ENCODE data around the gene CA12. TPM values are rescaled to one million over a fixed set of nuclear protein-coding genes. Genes with fewer than 3 reads are reported as not detected.
A peak's percentile ranks its signal among the peaks of the same experiment; 100 is the strongest.

CA12 gene
- total and polyA plus RNA-seq, 9 of the 15 experiments (the other 6 are each of a cell fraction or from before 2014, with no cell fraction given), result 0.01 to 0.78 (median 0.15) TPM; not detected in 1

DNA sequence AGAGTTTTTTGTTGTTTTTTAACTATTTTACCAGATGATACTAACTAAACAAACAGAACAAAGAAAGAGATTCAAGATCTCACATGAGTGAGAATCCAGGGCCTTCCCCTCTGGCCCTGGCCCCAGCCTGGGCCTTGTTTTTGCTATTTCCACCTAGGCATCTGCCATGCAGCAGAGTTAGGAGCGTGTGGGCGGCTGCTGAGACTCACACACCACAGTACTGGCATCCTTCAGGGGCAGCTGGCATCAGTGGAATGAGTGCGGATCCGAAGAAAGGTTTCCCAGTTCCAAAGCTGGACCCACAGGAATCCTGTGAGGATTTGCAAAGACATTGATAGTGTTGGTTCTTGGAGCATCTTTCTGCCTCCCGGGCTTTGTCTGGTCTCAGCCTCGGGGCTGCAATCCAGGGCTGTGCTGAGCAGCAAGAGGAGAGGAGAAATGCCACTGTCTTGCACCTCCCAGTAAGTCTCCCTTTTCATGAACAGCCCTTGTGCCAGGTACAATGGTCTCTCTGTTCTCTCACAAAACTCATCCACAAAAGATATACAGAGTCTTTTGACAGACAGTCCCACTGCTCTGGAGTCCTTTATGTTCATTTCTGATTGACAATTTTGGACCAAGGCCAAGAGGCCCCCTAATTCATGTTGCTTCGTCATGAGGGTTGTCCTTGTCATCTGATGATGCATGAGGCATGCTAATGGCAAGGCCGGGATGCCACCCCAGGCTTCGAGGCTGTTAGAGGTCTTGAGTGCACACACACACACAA lies 57.7 kb downstream of the CA12 start:
- no peaks in the 10 kb centered on the region for H3K79me2 ChIP-seq (ENCODE audit: control insufficient read depth, insufficient read depth, low read length)
- in situ Hi-C loops (cut with MboI), result no loop called here
- intact Hi-C loops (cut with micrococcal nuclease), result no loop called here
- DNase-seq (ENCODE audit: extremely low read depth in 1 of 4, low spot score in 3 of 4), result no peak
- no peaks in the 10 kb centered on the region for H4K20me1 ChIP-seq (replicated peaks; ENCODE audit: control insufficient read depth, insufficient read depth, low read length)
- 37% methylated on average over 9 of the region's 9 CpGs for WGBS (ENCODE audit: insufficient coverage, low coverage, missing lambda C conversion rate)
- no peaks in the 10 kb centered on the region for H3K36me3 ChIP-seq (ENCODE audit: control insufficient read depth, insufficient read depth, low read length)
- H3K4me3 ChIP-seq, result no peak overlapping the region
- H3K27me3 ChIP-seq (ENCODE audit: control insufficient read depth in 2 of 2, insufficient read depth in 2 of 2, low read length in 2 of 2), result no peaks in the 10 kb centered on the region
- peak overlapping the region; percentile 27; the same call in 1 of the 2 replicates for H2AFZ ChIP-seq (ENCODE audit: low read depth, low read length)
- H3K27ac ChIP-seq (ENCODE audit: extremely low read depth, low read depth, low read length), result no peak overlapping the region
- H3K9ac ChIP-seq (ENCODE audit: insufficient read depth in 1 of 2, low read depth in 2 of 2, low read length in 2 of 2), result no peak overlapping the region
- ChIA-PET POLR2A (interaction anchor here (1.3 to 2.0 kb wide), 2 partner anchors 8 to 15 kb away, joined by 3 to 4 read pairs; no protein-coding TSS in a partner anchor), CTCF (ENCODE audit: low intra/inter-chr PET ratio) (no interaction called here)
- H3K9me3 ChIP-seq (replicated peaks; ENCODE audit: control insufficient read depth, insufficient read depth, low read depth, low read length), result no peaks in the 10 kb centered on the region
- FAIRE-seq, result no peak
- no TSS peak for BruUV-seq (replicated peaks)
- H3K9me1 ChIP-seq (ENCODE audit: control insufficient read depth, insufficient read depth, low read length), result no peaks in the 10 kb centered on the region
- no peak; the same call in 2 of the 3 replicates for ATAC-seq
- peak; percentile 78 for TF ChIP-seq NFIC (IDR thresholded peaks at IDR 0.05)
- no peak for TF ChIP-seq ZKSCAN1 (IDR thresholded peaks at IDR 0.05; ENCODE audit: low read depth, low read length)
- peak; percentile 38 for TF ChIP-seq MEIS2 (IDR thresholded peaks at IDR 0.05; ENCODE audit: partially characterized antibody)
- peaks cover 2 to 6% of the 10 kb centered on the region in 2 experiments; a peak in 3 of 5 replicates for H3K4me1 ChIP-seq (replicated peaks in 1 of 2; ENCODE audit: control insufficient read depth in 2 of 2, insufficient read depth in 2 of 2, low read length in 2 of 2)
- no peak overlapping the region for H3K4me2 ChIP-seq (ENCODE audit: insufficient read depth, low read length)

DNA sequence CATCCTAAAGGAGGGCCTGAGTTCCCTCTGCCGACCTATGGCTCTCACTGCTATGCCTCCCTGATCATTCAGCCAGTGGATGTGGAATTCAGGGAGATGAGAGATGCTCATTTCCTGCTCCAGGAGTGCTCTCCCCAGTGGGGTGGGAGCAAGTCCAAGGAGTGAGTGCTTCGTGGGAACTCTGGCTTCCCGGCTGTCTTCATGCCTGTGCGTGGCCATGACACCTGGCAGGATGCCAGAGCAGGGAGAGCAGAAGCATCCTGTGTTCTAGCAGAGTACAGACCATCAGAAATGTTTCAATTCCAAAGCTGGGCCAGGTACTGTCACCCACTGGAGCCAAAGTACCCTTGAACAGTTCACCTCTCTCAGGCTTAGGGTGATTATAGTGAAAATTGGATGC lies 59.1 kb downstream of the CA12 start:
- DNase-seq (ENCODE audit: extremely low read depth in 1 of 4, low spot score in 3 of 4), result peak in 3 of 4 experiments; percentile 27 to 38 (median 35)
- no peaks in the 10 kb centered on the region for H3K9me1 ChIP-seq (ENCODE audit: control insufficient read depth, insufficient read depth, low read length)
- no TSS peak for BruUV-seq (replicated peaks)
- ATAC-seq, result peak; percentile 61; the same call in 2 of the 3 replicates
- ChIA-PET CTCF (ENCODE audit: low intra/inter-chr PET ratio) (no interaction called here), POLR2A (interaction anchor here (0.6 kb wide), 1 partner anchor 206 kb away, joined by 4 read pairs; no protein-coding TSS in a partner anchor)
- in situ Hi-C loops (cut with MboI), result no loop called here
- peak; percentile 29 for FAIRE-seq
- no peaks in the 10 kb centered on the region for H3K79me2 ChIP-seq (ENCODE audit: control insufficient read depth, insufficient read depth, low read length)
- peak overlapping the region; percentile 9; the same call in 1 of the 2 replicates for H3K4me2 ChIP-seq (ENCODE audit: insufficient read depth, low read length)
- no peak overlapping the region for H3K27ac ChIP-seq (ENCODE audit: extremely low read depth, low read depth, low read length)
- H3K9ac ChIP-seq (ENCODE audit: insufficient read depth in 1 of 2, low read depth in 2 of 2, low read length in 2 of 2), result no peak overlapping the region
- H3K27me3 ChIP-seq (ENCODE audit: control insufficient read depth in 2 of 2, insufficient read depth in 2 of 2, low read length in 2 of 2), result no peaks in the 10 kb centered on the region
- no peaks in the 10 kb centered on the region for H4K20me1 ChIP-seq (replicated peaks; ENCODE audit: control insufficient read depth, insufficient read depth, low read length)
- 18% methylated on average over 4 of the region's 4 CpGs for WGBS (ENCODE audit: insufficient coverage, low coverage, missing lambda C conversion rate)
- no peaks in the 10 kb centered on the region for H3K36me3 ChIP-seq (ENCODE audit: control insufficient read depth, insufficient read depth, low read length)
- H3K4me1 ChIP-seq (replicated peaks in 1 of 2; ENCODE audit: control insufficient read depth in 2 of 2, insufficient read depth in 2 of 2, low read length in 2 of 2), result peaks cover 2 to 6% of the 10 kb centered on the region in 2 experiments; a peak in 3 of 5 replicates
- H2AFZ ChIP-seq (ENCODE audit: low read depth, low read length), result peak overlapping the region; percentile 78
- no peak overlapping the region for H3K4me3 ChIP-seq
- intact Hi-C loops (cut with micrococcal nuclease), result no loop called here
- no peaks in the 10 kb centered on the region for H3K9me3 ChIP-seq (replicated peaks; ENCODE audit: control insufficient read depth, insufficient read depth, low read depth, low read length)
- TF ChIP-seq HNRNPK (IDR thresholded peaks at IDR 0.05; ENCODE audit: low read depth, low read length, poor library complexity, severe bottlenecking), result no peak
- TF ChIP-seq, protein P1, sequence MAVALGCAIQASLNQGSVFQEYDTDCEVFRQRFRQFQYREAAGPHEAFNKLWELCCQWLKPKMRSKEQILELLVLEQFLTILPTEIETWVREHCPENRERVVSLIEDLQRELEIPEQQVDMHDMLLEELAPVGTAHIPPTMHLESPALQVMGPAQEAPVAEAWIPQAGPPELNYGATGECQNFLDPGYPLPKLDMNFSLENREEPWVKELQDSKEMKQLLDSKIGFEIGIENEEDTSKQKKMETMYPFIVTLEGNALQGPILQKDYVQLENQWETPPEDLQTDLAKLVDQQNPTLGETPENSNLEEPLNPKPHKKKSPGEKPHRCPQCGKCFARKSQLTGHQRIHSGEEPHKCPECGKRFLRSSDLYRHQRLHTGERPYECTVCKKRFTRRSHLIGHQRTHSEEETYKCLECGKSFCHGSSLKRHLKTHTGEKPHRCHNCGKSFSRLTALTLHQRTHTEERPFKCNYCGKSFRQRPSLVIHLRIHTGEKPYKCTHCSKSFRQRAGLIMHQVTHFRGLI (CRISPR knock-in tag; IDR thresholded peaks at IDR 0.05), result no peak
- no peak for TF ChIP-seq KDM4B (IDR thresholded peaks at IDR 0.05; ENCODE audit: borderline replicate concordance in 2 of 2, low read depth in 1 of 2)
- no peak for TF ChIP-seq NCOR1 (IDR thresholded peaks at IDR 0.05)
- peak; percentile 96 for TF ChIP-seq NFIC (IDR thresholded peaks at IDR 0.05)
- TF ChIP-seq NFIX (CRISPR knock-in tag; IDR thresholded peaks at IDR 0.05; ENCODE audit: low read depth), result peak; percentile 74
- TF ChIP-seq, protein P2, sequence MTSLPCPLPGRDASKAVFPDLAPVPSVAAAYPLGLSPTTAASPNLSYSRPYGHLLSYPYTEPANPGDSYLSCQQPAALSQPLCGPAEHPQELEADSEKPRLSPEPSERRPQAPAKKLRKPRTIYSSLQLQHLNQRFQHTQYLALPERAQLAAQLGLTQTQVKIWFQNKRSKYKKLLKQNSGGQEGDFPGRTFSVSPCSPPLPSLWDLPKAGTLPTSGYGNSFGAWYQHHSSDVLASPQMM (CRISPR knock-in tag; IDR thresholded peaks at IDR 0.05), result no peak
- TF ChIP-seq CREM (IDR thresholded peaks at IDR 0.05; ENCODE audit: low read depth), result no peak
- TF ChIP-seq L3MBTL2 (IDR thresholded peaks at IDR 0.05), result 0 out of 2 replicates have a peak, but pooled peaks have one; percentile 27
- TF ChIP-seq, protein P3, sequence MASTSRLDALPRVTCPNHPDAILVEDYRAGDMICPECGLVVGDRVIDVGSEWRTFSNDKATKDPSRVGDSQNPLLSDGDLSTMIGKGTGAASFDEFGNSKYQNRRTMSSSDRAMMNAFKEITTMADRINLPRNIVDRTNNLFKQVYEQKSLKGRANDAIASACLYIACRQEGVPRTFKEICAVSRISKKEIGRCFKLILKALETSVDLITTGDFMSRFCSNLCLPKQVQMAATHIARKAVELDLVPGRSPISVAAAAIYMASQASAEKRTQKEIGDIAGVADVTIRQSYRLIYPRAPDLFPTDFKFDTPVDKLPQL (IDR thresholded peaks at IDR 0.05; ENCODE audit: extremely low read depth, insufficient read length), result no peak
